Brain pericyte (primary cell): ENCODE measurements around the gene XKR3.
"Not testable (repeated sequence)": the region's sequence is repeated elsewhere in the genome, so short reads cannot be mapped to it uniquely, and the experiment has no call there.

Experiments used
- DNase-seq: peaks from one replicate; pipeline ENCODE4 v3.0.0-alpha.2; 2012; ENCODE audit warnings: low read depth, low spot score

XKR3 gene

DNA sequence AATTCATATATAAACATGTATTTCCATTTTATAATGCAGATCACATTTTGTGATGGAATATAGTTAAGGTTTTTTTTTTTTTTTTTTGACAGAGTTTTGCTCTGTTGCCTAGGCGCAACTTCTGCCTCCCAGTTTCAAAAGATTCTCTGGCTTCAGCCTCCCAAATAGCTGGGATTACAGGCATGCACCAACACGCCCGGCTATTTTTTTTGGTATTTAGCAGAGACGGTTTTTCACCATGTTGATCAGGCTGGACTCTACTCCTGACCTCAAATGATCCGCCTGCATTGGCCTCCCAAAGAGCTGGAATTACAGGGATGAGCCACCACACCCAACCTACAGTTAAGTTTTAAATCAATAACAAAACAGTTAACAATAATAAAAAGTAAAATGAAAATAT lies 18.8 kb downstream of the XKR3 start:
- DNase-seq = no peak

DNA sequence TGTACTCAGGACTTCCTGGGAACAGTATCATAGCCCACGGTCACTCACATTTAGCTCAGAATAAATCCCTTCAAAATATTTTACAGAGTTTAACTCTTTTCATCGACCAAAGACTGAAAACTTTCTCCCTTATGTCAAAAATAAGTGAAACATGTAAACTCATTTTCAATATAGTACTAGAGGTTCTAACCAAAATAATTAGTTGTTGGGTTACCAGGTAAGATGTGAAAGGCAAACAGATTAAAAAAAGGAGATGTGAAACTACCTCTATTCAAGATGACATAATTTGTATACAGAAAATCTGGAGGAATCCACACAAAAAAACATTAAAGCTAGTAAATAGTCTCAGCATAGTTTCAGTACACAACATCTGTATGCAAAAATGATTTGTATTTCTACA lies 20.3 kb downstream of the XKR3 start:
- no peak for DNase-seq

DNA sequence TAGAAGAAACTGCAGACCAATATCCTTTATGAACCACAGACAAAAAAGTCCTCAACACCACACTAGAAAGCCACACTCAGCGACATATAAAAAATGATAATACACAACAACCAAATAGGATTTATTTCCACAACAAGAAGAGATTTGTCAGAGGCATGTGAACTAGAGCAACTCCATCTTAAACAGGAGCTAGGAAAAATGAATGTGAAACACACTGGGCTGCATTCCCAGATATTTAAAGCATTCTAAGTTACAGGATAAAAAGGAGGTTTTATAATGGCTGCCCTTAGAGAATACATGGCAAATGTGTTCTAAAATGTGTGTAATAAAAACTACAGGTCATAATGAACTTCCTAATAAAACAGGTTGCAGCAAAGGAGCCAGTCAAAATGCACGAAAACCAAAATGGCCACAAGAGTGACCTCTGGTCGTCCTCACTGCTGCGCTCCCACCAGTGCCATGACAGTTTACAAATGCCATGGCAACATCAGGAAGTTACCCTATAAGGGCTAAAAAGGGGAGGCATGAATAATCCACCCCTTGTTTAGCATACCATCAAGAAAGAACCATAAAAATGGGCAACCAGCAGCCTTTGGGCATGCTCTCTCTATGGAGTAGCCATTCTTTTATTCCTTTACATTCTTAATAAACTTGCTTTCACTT lies 21.8 kb downstream of the XKR3 start:
- no peak for DNase-seq

DNA sequence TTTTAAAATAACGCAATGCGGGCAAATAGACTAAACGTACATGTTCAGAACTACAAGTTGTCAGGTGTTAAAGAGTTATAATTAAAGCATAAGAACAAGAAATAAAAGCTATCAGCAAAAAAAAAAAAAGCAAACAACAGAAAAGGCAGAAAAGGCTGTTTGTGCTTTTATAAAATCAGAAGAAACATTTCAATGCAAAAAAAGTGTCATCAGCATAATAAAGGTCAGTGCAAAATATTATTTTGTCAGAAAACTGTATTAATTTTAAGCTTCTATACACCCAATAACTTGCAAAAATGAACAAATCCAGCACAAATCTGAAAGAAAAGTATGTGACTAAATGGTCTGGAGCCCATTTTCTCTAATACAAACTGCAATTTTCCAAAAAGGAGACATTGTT lies 23.6 kb downstream of the XKR3 start:
- no peak for DNase-seq

DNA sequence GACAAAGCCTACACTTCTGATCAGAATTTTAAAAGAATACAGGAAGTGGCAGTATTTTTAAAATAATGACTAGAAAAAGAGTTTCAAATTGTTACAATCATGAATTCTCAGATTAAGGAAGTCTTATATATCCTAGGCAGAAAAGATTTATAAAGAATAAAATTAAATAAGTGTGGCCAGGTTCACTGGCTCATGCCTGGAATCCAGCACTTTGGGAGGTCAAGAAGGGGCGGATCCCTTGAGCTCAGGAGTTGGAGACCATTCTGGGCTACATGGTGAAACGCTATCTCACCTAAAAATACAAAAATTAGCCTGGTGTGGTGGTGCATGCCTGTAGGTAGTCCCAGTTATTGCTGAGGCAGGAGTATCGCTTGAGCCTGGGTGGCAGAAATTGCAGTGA lies 24.1 kb downstream of the XKR3 start:
- DNase-seq = no peak

DNA sequence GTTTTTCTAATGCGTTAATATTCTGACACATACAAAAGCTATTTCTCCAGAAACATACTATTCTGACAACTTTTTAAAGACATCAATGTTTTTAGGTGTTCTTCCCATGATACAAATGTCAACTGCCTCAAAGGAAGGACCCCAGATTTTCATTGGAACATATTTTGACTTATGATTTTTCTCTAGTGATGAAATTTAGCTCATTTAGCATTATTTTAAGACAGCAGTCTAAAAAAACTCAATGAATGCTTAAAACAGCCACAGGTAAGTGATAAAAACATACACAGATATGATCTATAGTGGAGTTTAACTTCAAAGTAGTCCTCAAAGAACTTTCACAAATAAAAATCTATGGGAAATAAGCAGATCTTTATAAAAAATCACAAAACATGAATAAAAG lies 24.9 kb downstream of the XKR3 start:
- DNase-seq = no peak

DNA sequence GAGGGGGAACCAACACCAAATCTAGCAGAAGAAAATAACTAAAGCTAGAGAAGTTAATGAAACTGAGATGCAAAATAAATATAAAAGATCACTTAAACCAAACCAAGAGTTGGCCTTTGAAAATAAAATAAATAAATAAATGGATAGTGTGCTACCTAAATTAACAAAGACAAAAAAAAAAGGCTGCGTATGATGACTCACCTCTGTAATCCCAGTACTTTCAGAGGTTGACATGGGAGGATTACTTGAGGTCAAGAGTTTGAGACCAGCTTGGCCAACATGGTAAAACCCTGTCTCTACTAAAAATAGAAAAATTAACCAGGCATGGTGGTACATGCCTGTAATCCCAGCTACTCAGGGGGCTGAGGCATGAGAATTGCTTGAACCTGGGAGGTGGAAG lies 29.7 kb downstream of the XKR3 start:
- not testable (repeated sequence) for DNase-seq

DNA sequence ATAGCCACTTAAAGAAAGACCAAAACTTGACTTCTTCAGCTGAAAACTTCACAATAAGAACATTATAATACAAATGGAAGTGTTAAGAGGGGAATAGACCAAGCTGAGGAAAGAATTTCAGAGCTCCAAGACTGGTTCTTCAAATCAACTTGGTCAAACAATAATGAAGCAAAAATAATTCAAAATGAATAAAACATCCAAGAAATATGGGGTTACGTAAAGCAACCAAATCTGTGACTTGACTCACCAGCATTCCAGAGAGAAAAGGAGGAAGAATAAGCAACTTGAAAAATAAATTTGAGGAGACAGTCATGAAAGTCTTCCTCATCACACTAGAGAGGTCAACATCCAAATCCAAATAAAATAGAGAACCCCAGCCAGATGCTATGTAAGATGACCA lies 31.4 kb downstream of the XKR3 start:
- DNase-seq = no peak

DNA sequence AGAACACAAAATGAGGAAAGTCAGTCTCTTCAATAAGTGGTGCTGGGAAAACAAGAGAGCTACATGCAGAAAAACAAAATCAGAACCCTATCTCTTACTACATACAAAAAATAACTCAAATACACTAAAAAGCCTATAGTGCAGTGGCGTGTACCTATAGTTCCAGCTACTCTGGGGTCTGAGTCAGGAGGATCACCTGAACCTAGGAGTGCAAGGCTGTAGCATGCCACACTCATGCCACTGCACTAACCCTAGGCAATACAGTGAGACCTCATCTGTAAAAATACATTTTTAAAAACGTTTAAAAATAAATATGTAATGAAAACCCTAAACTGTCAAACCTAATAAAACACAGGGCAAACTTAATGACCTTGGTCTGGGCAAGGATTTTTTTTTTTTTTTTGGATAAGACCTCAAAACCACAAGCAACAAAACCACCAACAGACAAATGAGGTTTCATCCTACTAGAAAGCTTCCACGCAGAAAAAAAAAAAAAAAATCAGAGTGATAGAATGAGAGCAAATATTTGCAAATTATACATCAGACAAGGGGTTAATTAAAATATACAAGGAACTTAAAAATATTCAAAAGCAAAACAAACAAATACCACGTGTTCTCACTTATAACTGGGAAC lies 35.2 kb downstream of the XKR3 start:
- no peak for DNase-seq

DNA sequence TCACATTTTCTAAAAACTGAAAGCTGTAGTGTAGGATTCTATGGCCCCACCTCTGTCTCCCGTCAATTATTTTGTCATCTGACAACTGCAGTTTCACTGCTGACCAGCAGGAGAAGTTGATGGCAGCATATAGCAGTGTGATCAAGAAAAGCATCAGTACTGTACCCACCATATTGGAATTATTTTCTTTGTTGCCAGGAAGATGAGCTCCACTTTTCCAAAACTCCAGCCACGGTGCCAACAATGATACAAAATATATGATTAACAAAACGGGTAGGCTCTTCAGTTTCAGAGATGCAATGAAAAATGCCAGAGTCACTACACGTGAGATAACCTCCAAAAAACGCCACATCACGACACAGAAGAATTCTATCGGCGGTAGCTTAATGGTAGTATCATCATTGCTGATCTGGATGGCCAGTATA lies 41.3 kb downstream of the XKR3 start:
- no peak for DNase-seq

DNA sequence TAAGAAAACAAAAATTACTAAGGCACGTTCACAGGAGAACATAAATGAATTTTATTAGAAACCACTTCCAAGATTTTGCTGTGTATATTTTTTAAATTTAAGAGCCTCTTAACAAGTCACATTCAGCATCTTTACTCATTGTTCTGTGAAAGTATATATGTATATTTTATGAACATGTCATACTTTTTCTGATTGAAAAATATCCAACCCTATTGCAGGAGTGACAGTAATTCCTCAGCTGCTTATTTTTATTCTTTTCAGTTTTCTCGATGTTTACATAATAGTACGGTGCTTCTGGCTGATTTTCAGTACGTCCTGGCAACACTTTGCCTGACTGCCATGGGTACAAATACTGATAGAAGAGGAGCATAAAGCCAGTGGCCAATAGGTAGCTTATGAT lies 41.8 kb downstream of the XKR3 start:
- DNase-seq = no peak

DNA sequence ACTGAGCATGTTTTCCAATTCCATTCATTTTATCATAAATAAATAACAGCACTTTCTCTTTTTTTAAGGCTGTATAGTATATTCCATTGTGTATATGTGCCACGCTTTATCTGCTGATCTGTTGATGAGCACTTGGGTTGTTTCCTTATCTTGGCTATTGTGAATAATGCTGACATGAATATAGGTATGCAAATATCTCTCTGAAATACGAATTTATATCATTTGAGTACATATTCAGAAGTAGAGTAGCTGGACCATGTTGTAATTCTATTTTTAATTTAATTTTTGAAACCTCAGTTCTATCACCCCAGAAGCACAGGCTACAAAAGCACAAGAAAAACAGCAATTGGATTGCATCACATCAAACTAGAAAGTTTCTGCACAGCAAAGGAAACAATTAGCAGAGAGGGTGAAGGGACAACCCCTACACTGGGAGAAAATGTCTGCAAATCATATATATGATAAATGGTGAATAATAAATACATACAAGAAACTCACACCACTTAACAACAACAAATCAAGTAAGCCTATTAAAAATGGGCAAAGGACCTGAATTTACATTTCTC lies 43.4 kb downstream of the XKR3 start:
- no peak for DNase-seq

DNA sequence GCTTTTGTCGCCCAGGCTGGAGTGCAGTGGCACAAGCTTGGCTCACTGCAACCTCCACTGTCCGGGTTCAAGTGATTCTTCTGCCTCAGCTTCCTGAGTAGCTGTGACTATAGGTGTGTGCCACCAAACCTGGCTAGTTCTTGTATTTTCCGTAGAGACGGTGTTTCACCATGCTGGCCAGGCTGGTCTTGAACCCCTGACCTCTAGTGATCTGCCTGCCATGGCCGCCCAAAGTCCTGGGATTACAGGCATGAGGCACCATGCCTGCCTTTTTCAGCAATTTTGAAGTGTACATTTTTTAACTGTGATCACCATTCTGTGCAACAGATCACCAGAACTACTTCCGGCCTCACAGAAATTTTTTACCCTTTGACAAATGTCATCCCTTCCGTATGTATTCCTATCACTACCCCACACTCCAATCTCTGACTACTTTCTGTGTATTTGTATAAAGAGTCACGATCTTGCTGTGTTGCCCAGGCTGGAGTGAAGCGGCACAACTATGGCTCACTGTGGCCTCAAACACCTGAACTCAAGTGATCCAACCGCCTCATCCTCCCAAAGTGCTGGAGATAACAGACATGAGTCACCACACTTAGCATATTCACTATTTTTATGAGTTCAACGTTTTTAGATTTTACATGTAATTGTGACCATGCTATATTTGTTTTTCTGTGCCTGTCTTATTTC lies 44.0 kb downstream of the XKR3 start:
- no peak for DNase-seq

DNA sequence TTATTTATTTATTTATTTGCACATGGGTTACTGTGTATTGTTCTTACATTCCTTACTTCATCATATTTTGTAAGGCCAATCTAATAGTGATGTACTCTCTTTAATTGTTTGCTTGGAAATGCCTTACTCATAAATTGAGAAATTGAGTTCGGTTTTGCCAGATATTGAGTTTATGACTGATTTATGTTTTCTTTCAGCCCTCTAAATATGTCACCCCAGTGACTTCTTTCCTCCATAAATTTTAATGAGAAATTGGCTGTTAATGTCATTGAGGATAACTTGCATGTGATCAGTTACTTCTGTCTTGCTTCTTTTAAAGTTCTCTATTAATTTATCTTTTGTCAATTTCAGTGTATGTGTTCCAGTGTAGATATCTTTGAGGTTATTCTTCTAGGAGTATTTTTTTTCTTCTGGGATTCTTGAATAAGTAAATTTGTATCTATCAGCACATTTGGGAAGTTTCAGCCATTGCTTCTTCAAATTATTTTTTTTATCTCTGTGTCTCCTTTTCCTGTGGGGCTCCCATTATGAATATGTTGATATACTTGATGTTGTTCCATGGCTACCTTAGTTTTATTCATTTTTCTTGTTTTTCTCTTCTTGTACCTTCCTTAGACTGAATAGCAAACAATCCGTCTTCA lies 47.8 kb downstream of the XKR3 start:
- no peak for DNase-seq

DNA sequence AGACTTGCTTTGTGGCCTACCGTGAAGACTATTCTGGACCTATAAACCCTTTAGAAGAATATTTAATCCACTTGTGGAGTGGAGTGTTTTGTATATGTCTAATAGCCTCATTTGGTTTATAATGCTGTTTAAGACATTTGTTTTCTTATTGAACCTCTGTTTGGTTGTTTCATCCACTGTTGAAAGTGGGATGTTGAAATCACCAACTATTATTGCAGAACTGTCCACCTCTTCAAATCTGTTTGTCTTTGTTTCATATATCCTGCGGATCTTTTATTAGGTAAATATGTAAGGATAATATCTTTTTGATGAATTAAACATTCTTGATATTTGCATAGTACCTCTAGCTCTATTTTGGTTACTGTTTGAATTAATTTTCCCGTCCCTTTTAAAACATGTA lies 49.1 kb downstream of the XKR3 start:
- no peak for DNase-seq

DNA sequence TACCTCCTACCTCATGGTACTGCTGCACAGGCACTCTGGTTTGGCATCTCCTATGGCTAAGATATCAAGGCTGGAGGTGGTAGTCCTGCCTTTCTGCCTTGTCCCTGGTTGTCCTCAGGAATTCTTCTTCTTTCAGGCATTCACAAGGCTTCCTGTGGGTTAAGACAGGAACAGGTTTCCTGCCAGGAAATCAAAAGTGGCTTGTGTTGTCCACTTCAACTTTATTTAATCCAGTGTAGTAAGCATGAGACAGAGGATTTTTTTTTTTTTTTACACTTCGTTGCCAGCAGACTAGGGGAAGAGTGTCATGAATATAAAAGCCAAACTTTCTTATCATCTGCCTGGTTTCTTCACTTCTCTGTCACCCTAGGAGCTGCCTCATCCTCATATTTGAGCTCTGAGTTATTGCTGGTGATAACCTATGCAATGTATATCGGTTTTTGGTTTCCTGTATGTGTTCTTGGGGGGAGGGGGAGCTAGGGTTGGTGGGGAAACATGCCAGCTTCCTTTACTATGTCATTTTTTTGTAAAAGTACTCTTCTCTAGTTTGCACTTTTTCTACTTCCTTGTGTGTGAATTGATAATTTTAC lies 50.2 kb downstream of the XKR3 start:
- no peak for DNase-seq

DNA sequence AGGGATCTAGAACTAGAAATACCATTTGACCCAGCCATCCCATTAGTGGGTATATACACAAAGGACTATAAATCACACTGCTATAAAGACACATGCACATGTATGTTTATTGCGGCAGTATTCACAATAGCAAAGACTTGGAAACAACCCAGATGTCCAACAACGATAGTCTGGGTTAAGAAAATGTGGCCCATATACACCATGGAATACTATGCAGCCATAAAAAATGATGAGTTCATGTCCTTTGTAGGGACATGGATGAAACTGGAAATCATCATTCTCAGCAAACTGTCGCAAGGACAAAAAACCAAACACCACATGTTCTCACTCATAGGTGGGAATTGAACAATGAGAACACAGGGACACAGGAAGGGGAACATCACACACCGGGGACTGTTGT lies 53.6 kb downstream of the XKR3 start:
- DNase-seq = not testable (repeated sequence)

DNA sequence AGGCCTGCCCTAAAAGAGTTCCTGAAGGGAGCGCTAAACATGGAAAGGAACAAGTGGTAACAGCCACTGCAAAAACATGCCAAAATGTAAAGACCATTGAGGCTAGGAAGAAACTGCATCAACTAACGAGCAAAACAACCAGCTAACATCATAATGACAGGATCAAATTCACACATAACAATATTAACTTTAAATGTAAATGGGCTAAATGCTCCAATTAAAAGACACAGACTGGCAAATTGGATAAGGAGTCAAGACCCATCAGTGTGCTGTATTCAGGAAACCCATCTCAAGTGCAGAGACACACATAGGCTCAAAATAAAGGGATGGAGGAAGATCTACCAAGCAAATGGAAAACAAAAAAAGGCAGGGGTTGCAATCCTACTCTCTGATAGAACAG lies 57.3 kb downstream of the XKR3 start:
- DNase-seq = not testable (repeated sequence)

DNA sequence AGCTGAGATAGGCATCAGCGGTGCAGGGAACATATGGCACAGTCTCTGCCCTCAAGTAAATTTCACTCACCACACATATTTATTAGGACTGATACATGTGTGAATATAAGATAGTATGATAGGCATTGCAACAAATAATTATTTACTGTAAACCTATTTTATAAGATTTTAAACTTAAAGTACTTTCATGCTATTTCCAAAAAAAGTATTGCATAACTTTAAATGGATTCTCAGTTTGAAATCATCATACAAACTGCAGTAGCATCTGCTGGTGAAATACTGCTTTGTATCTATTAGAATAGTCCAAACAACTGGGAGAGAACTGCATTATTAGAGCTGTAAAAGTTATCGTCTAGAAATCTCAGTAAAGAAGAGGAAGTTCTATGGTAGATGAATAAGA lies 63.0 kb downstream of the XKR3 start:
- not testable (repeated sequence) for DNase-seq

DNA sequence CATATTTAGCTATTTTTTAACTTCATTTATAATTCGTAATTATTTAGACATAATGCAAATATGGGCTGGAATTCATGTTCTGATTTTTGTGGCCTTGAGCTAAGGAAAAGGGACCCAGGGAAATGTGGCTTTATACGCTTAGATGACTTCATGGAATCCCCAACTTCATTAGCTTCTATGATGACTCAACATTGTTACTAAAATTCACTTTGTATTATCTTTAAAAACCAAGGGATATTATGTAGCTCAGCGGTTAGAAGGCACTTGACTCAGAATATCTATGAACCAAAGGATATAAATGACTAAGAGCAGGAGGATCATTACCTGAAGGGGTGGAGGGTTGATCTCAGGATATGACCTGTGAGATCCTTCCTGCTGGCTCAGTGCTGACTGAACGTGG lies 64.8 kb downstream of the XKR3 start:
- DNase-seq = not testable (repeated sequence)

DNA sequence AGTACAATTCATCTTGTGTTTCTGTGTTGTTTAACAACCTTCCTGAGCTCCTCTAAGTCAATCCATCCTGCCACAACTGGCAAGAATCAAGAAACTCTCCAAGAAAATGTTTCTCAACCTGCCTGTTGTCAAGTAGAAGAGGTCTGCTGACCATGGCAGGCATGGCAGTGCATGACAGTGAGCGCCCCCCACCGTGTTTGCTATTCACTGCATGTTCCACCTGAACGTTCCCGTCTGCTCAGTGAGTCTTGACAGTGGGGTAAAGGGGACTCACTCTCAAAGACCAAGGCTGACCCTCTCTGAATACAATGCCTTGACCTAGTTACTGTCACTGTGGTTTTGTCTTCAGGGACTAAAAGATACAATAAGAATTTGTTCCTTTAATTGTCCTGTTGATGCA lies 75.9 kb downstream of the XKR3 start:
- not testable (repeated sequence) for DNase-seq
